Stimulated activated CD8-positive, alpha-beta memory T cell treated with anti-CD3 and anti-CD28 coated beads, Interleukin-15, amount 100 ng/mL, for 48 hours (primary cell): ENCODE data around the gene CCDC116.
"Not testable (repeated sequence)": the region's sequence is repeated elsewhere in the genome, so short reads cannot be mapped to it uniquely, and the experiment has no call there.

Source experiments
- DNase-seq, 2 donors: peaks; one replicate each; pipeline ENCODE4 v3.0.0-alpha.2; 2020; ENCODE audit warnings: low read depth in 2 of 2

CCDC116 gene

GRCh38 chr22:21650823-21651520, 18.4 kb downstream of the CCDC116 start:
- no peak for DNase-seq

DNA sequence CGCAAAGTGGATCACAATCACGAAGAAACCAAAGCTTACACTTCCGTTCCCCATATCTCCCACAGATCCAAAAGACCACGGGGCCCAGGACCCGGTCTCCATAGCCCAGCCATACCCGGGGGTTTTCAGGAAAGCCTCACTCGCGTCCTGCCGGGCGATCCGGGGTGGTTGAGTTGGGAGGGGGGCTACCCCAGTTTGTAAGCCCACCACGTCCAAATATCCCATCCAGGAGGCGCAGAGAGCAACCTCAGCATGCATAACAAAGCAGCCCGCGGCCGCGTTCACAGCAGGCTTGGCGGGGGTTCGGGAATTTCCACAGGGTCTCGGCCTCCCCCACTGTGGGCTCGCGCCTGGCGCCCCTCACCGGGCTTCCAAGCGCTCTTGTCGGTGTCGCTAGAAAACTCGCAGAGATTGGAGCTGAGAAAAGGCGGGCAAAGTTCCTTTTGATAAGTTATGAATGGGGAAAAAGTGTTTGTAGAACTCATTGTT, 19.0 kb downstream of the CCDC116 start:
- no peak for DNase-seq

- DNase-seq: peak; percentile 82 to 83
Observed at GRCh38 chr22:21652010-21652546, 19.5 kb downstream of the CCDC116 start.

GRCh38 chr22:21652547-21653545, 20.3 kb downstream of the CCDC116 start:
- DNase-seq: no peak

DNA sequence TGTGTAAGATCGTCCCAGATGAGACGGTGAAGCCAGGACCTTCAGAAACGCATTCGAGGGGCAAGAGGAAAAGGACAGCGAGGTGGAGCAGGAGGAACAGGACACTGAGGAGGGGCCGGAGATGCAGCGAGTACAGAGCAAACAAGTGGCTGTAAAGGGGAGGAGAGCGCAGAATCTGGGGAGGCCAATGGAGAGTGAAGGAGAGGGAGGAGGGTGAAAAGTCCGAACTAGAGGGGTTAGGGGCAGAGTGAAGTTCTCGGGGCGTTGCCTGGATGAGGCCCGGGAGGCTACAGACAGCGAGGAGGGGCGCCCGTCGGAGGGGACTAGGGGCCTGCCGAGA, 24.4 kb downstream of the CCDC116 start:
- DNase-seq: no peak

GRCh38 chr22:21657360-21658032, 24.9 kb downstream of the CCDC116 start:
- DNase-seq: peak; percentile 71 to 72

DNA sequence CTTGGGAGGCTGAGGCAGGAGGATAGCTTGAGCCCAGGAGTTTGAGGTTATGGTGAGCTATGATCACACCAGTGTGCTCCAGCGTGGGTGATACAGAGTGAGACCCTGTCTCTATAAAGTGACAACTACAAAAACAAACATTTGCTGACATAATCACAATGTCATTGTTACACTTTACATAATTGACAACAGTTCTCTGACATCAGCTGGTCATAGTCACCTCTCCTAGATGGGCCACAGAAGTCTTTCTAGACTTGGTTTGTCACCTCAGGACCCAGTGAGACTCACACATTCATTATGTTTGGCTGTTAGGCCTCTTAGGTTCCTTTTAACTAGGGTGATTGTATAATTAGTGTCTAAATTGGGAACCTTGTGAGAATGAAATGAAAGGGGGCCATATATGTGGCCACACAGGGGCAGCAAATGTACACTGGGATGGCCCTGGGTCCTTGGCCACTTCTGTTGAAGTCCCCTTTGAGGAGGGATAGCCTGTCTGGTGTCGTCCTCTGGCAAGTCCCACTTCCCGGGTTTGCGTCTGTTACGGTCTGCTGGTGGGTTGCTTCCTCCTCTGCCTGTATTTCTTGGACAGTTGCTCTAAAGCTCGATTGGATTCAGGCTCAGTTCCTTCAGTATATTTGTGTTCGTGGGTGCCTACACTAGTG, 27.4 kb downstream of the CCDC116 start:
- no peak for DNase-seq

DNA sequence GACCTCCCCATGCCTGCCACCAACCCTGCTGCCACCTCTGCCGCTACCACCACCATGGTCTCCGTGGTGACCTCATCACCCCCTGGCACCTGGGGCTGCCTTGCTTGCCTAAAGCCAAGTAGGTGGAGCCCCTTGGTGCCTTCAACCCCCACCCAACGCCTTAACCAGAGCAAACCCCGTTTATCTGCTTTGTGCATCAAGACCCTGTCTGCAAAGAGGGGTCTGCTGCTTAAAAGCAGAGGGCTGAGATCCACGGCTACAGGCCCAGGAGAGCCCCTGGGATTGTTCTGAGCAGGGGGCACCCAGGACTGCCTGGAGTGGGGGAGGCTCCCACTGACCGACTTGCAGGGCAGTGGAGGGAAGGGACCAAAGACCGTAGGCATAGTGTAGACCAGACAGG, 28.3 kb downstream of the CCDC116 start:
- no peak for DNase-seq

- DNase-seq: no peak
Observed at GRCh38 chr22:21661991-21662390, 29.4 kb downstream of the CCDC116 start.

DNA sequence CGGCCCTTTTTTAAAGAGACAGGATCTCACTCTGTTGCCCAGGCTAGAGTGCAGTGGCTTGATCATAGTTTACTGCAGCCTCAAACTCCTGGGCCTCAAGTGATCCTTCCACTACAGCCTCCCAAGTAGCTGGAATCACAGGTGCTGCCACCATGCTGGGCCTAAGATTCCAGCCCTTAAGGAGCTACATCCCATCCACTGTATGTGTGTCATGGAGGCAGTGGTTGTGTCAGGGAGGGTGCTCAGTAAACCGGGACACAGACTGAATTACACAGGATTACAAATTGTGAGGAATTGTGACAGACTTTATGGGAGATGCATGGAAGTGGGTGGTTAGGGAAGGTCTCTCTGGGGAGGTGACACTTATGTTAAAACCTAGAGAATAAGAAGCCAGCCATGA, 31.2 kb downstream of the CCDC116 start:
- DNase-seq: no peak

- no peak for DNase-seq
Observed at GRCh38 chr22:21665047-21665851, 32.7 kb downstream of the CCDC116 start.

DNA sequence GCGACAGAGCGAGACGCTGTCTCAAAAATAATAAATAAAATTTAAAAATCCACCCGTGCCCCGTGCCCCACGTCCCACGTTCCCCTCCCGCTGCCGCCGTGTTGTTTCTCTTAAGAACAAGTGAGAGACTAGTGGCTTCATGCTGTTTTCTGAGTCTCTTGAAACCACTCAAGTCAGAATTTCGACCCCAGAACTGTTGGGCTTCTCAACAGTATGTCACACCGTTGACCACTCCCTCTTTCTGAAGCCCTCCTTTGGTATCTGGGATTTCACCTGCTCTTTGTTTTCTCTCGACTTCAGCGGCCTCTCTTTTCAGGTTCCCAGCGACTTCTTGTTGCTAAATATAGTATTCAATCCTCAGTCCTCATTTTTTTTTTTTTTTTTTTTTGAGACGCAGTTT, 34.2 kb downstream of the CCDC116 start:
- no peak for DNase-seq

GRCh38 chr22:21669026-21669425, 36.5 kb downstream of the CCDC116 start:
- no peak for DNase-seq

DNA sequence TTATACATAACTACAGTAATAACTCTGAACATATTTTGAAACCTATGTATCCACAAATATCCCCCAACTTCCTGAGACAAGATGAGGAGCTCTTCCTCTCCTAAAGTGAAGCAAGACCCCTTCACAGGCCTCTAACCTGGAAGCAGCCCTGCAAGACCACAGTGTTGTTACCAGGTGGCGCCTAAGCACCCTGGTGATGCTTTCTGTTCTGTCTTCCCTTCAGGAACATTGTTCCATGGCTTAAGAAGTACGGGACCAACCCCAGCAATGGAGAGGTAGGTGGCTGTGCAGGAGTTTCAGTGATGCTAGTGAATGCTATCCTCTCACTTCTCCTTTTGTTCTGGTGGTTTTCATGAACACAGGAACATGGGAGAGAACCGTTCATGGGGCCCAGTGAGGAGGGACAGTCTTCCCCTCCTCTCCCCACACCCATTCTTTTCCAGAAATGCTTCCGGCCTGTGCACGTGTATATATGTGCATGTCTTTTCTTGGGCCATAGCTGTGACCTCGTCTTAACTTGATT, 39.6 kb downstream of the CCDC116 start:
- DNase-seq: no peak

GRCh38 chr22:21673534-21674321, 41.2 kb downstream of the CCDC116 start:
- no peak for DNase-seq

DNA sequence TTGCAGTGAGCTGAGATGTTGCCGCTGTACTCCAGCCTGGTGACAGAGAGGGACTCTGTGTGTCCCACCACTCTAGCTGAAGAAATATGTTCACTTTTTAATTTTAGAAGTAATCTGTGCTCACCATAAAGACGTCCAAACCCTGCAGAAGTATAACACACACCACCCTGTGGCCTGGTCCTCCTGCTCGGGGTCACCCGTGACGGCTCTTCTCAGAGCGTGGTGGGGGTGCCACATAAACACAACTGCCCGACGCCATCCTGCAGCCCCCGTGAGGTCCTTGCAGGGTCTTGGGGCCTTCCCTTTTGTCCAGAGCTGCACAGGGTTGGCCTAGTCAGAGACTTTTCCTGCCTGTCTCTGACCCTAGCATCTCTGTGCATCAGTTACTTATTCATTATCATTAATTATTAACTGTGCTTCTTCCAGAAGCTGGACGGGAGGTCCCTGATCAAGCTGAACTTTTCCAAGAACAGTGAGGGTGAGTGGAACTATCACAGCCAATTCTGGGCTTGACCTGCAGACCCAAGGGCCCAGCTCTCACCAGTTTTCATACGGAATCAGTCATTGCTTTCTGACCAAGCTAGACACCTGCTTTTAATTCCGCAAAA, 42.2 kb downstream of the CCDC116 start:
- no peak for DNase-seq

GRCh38 chr22:21677606-21678443, 45.3 kb downstream of the CCDC116 start:
- no peak for DNase-seq

DNA sequence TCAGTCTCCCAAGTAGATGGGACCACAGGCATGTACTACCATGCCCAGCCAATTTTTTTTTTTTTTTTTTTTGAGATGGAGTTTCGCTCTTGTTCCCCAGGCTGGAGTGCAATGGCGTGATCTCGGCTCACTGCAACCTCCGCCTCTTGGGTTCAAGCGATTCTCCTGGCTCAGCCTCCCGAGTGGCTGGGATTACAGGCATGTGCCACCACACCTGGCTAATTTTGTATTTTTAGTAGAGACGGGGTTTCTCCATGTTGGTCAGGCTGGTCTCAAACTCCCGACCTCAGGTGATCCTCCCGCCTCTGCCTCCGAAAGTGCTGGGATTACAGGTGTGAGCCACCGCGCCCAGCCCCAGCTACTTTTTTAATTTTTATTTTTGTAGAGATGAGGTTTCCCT, 46.3 kb downstream of the CCDC116 start:
- DNase-seq: not testable (repeated sequence)
